ENCODE data around the gene ISCU.

DNA sequence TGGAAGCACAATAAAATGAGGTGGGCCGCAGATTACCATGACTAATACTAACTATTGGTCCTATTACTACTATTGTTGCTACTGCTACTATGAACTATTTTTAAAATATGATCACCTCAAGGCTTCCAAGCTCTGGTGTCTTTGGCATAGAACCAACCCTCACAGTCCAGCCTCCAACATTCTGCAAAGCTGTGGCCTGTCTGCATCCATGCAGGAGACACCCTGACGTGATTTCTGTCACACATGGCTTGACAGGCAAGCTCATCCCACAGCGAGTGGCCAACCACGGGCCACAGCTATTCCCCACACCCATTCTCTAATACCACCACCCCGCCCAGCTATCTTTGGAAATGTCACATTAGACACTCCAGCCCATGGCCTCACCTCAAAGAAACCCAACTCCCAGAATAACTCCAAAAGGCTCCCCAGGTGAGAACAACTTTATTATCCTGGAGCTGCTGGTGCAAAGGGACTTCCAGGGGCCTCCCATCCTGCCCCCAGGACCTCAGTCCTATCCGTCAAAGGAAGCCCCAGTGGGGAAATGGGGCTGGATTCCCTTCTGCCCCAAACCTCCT is 14.4 kb downstream of the ISCU start:
- TF ChIP-seq, protein P1, sequence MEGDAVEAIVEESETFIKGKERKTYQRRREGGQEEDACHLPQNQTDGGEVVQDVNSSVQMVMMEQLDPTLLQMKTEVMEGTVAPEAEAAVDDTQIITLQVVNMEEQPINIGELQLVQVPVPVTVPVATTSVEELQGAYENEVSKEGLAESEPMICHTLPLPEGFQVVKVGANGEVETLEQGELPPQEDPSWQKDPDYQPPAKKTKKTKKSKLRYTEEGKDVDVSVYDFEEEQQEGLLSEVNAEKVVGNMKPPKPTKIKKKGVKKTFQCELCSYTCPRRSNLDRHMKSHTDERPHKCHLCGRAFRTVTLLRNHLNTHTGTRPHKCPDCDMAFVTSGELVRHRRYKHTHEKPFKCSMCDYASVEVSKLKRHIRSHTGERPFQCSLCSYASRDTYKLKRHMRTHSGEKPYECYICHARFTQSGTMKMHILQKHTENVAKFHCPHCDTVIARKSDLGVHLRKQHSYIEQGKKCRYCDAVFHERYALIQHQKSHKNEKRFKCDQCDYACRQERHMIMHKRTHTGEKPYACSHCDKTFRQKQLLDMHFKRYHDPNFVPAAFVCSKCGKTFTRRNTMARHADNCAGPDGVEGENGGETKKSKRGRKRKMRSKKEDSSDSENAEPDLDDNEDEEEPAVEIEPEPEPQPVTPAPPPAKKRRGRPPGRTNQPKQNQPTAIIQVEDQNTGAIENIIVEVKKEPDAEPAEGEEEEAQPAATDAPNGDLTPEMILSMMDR (IDR thresholded peaks at IDR 0.05; ENCODE audit: low read depth, low read length, poor library complexity, severe bottlenecking), result no peak
- no peak for TF ChIP-seq EZH2phosphoT487 (IDR thresholded peaks at IDR 0.05; ENCODE audit: borderline replicate concordance, low read length)
